GM12878 (cell line): ENCODE data around the gene RAB40B. TPM values are rescaled to one million over a fixed set of nuclear protein-coding genes. Genes with fewer than 3 reads are reported as not detected.
A peak's percentile ranks its signal among the peaks of the same experiment; 100 is the strongest.

Source experiments
- BCL11A ChIP-seq: IDR thresholded peaks from 2 replicates; pipeline ENCODE4 v1.6.1; 2011; ENCODE audit warnings: low read depth, low read length
- CEBPZ ChIP-seq: fragments of 150-350 bp; IDR thresholded peaks from 2 replicates; pipeline ENCODE4 v1.6.1; 2016; ENCODE audit warnings: low read depth, low read length
- GABPA ChIP-seq: IDR thresholded peaks from 2 replicates; pipeline ENCODE4 v1.6.1; 2014; ENCODE audit warnings: antibody characterized with exemption, low read depth, mild to moderate bottlenecking, inconsistent platforms
- IRF4 ChIP-seq: IDR thresholded peaks from 2 replicates; pipeline ENCODE4 v1.6.1; 2011; ENCODE audit warnings: low read depth, low read length
- MXI1 ChIP-seq: fragments of 150-350 bp; IDR thresholded peaks from 2 replicates; pipeline ENCODE4 v1.6.1; 2011; ENCODE audit warnings: low read depth, mild to moderate bottlenecking, inconsistent platforms, low read length, improper control_type of control experiment
- PRDM15 ChIP-seq: fragments of 450-650 bp; formaldehyde crosslinking; IDR thresholded peaks from 2 replicates; pipeline ENCODE4 v1.4.0; 2020; ENCODE audit warnings: mild to moderate bottlenecking, moderate library complexity
- SREBF2 ChIP-seq: IDR thresholded peaks from 2 replicates; pipeline ENCODE4 v1.6.1; 2012; ENCODE audit warnings: mild to moderate bottlenecking, low read length
- STAT1 ChIP-seq: fragments of 450-650 bp; conservative IDR thresholded peaks from 2 replicates; pipeline ENCODE4 v1.6.1; 2014; ENCODE audit warnings: antibody characterized with exemption, mild to moderate bottlenecking
- STAT3 ChIP-seq: IDR thresholded peaks from 2 replicates; pipeline ENCODE4 v1.6.1; 2011; ENCODE audit warnings: low read depth, low read length, improper control_type of control experiment
- ZBTB40 ChIP-seq: fragments of 450-650 bp; IDR thresholded peaks from 2 replicates; pipeline ENCODE4 v1.6.1; 2016; ENCODE audit warnings: mild to moderate bottlenecking, moderate library complexity, borderline replicate concordance
- ZNF24 ChIP-seq: fragments of 450-650 bp; IDR thresholded peaks from 2 replicates; pipeline ENCODE4 v1.6.1; 2017; ENCODE audit warnings: antibody characterized with exemption, mild to moderate bottlenecking
- ZNF687 ChIP-seq: fragments of 450-650 bp; IDR thresholded peaks from 2 replicates; pipeline ENCODE4 v1.6.1; 2017; ENCODE audit warnings: mild to moderate bottlenecking, moderate library complexity
- polyA plus RNA-seq, 11 experiments: library from polyadenylated mRNA; depleted of rRNA in 4 of 11; unstranded in 6 of 11; stranded (reverse) in 5 of 11; fragments of >200 nt; fragmentation: Nextera tagmentation in 4 of 11; fragmentation: Illumina TruSeq in 1 of 11; extraction: Ambion mirVana in 4 of 11; extraction: Trizol in 1 of 11; gene quantifications; 1 replicate in 1 of 11; 2 replicates in 10 of 11; pipeline versions ENCODE4 v1.2.1 to v1.2.3, GENCODE V29; 2011 to 2016; ENCODE audit warnings: inconsistent platforms in 2 of 11, missing spikeins in 2 of 11, low read depth in 1 of 11
- total RNA-seq, 4 experiments: library from RNA; depleted of rRNA in 3 of 4; stranded (reverse); fragments of >200 nt in 3 of 4; fragmentation: Illumina TruSeq in 1 of 4; extraction: Trizol in 1 of 4; gene quantifications; 2 replicates each; pipeline versions ENCODE4 v1.2.1 to v1.2.3, GENCODE V29; 2013 to 2021

Gene RAB40B
- total and polyA plus RNA-seq, 10 of the 15 experiments (the other 5 are each of a cell fraction or from before 2014, with no cell fraction given): 0.06 to 2.8 (median 1.4) TPM

GRCh38 chr17:82648165-82648668 is 50.3 kb downstream of the RAB40B start, which contains the start of gene WDR45B (continued):
- no peak for TF ChIP-seq ZBTB40
- no peak; the same call in 1 of the 2 replicates for TF ChIP-seq GABPA
- peak; percentile 94 for TF ChIP-seq MXI1
- TF ChIP-seq IRF4: no peak
- TF ChIP-seq STAT1: no peak
- TF ChIP-seq SREBF2: no peak
- TF ChIP-seq ZNF687: peak; percentile 89
- TF ChIP-seq PRDM15 (CRISPR knock-in tag): no peak
- TF ChIP-seq CEBPZ: no peak
- no peak for TF ChIP-seq STAT3
- TF ChIP-seq BCL11A: no peak
- no peak for TF ChIP-seq ZNF24
